ENCODE results near the gene PI4KA. TPM values are rescaled to one million over a fixed set of nuclear protein-coding genes. Genes with fewer than 3 reads are reported as not detected.

The PI4KA gene
- total RNA-seq, 1 experiment from 2014 or later: 54.3 TPM

GRCh38 chr22:20814221-20814808, 44.3 kb downstream of the PI4KA start:
- H3K4me3 ChIP-seq (ENCODE audit: low read depth in 2 of 2, low read length in 2 of 2): no peak overlapping the region
- DNase-seq (ENCODE audit: low read depth, low spot score): no peak
- no peak overlapping the region for H3K27ac ChIP-seq (ENCODE audit: low read length)
- ChIA-PET POLR2A (no interaction called here), CTCF (no interaction called here)
- intact Hi-C loops (cut with micrococcal nuclease; ENCODE audit: unreplicated experiment): no loop called here
- no peaks in the 10 kb centered on the region for H3K4me1 ChIP-seq (ENCODE audit: control insufficient read depth, insufficient read depth, low read length)
- no TSS peak for BruUV-seq (replicated peaks)
- no peak for ATAC-seq
- H3K27me3 ChIP-seq (ENCODE audit: control insufficient read depth, insufficient read depth, low read length): no peaks in the 10 kb centered on the region
- H3K9me3 ChIP-seq (ENCODE audit: control insufficient read depth, insufficient read depth, low read depth, low read length): no peaks in the 10 kb centered on the region
- peaks cover 4% of the 10 kb centered on the region; the same call in 1 of the 2 replicates for H3K36me3 ChIP-seq (ENCODE audit: control insufficient read depth, insufficient read depth, low read length)
- in situ Hi-C loops (cut with HindIII; ENCODE audit: low pct_unique_long_range_greater_than_20kb, low sequenced_read_pairs): no loop called here
- no peak for TF ChIP-seq CTCF (IDR thresholded peaks at IDR 0.05)
- no peak for TF ChIP-seq TCF7L2 (IDR thresholded peaks at IDR 0.05; ENCODE audit: low read depth, low read length)
- no peak for TF ChIP-seq SIN3A (IDR thresholded peaks at IDR 0.05; ENCODE audit: borderline replicate concordance, insufficient read depth, low read depth, low read length)
- TF ChIP-seq POLR2AphosphoS5 (IDR thresholded peaks at IDR 0.05; ENCODE audit: low read depth, low read length): no peak
- TF ChIP-seq REST (IDR thresholded peaks at IDR 0.05; ENCODE audit: insufficient read depth in 1 of 2, low read depth in 2 of 2, low read length in 1 of 2): no peak

GRCh38 chr22:20813056-20813455, 45.6 kb downstream of the PI4KA start:
- Histone ChIP-seq H3K4me1 (ENCODE audit: control insufficient read depth, insufficient read depth, low read length) (no peaks in the 10 kb centered on the region), H3K4me3 (ENCODE audit: low read depth in 2 of 2, low read length in 2 of 2) (no peak overlapping the region), H3K27ac (ENCODE audit: low read length) (no peak overlapping the region), H3K36me3 (ENCODE audit: control insufficient read depth, insufficient read depth, low read length) (peaks cover 4% of the 10 kb centered on the region; the same call in 1 of the 2 replicates), H3K9me3 (ENCODE audit: control insufficient read depth, insufficient read depth, low read depth, low read length) (no peaks in the 10 kb centered on the region), H3K27me3 (ENCODE audit: control insufficient read depth, insufficient read depth, low read length) (no peaks in the 10 kb centered on the region)
- ATAC-seq: no peak
- TF ChIP-seq REST (IDR thresholded peaks at IDR 0.05; ENCODE audit: insufficient read depth in 1 of 2, low read depth in 2 of 2, low read length in 1 of 2) (no peak), SIN3A (IDR thresholded peaks at IDR 0.05; ENCODE audit: borderline replicate concordance, insufficient read depth, low read depth, low read length) (no peak), CTCF (IDR thresholded peaks at IDR 0.05) (no peak), POLR2AphosphoS5 (IDR thresholded peaks at IDR 0.05; ENCODE audit: low read depth, low read length) (no peak), TCF7L2 (IDR thresholded peaks at IDR 0.05; ENCODE audit: low read depth, low read length) (no peak)
- CTCF ChIA-PET: no interaction called here
- POLR2A ChIA-PET: interaction anchor here (0.5 kb wide), 1 partner anchor 25 kb away, joined by 5 read pairs; no protein-coding TSS in a partner anchor
- intact Hi-C loops (cut with micrococcal nuclease; ENCODE audit: unreplicated experiment): no loop called here
- DNase-seq (ENCODE audit: low read depth, low spot score): no peak
- in situ Hi-C loops (cut with HindIII; ENCODE audit: low pct_unique_long_range_greater_than_20kb, low sequenced_read_pairs): no loop called here
- BruUV-seq (replicated peaks): no TSS peak
